ENCODE results near the gene FAM114A1. TPM values are rescaled to one million over a fixed set of nuclear protein-coding genes. Genes with fewer than 3 reads are reported as not detected.

The FAM114A1 gene
- total RNA-seq, 1 donor from 2014 or later: 33.9 TPM

DNA sequence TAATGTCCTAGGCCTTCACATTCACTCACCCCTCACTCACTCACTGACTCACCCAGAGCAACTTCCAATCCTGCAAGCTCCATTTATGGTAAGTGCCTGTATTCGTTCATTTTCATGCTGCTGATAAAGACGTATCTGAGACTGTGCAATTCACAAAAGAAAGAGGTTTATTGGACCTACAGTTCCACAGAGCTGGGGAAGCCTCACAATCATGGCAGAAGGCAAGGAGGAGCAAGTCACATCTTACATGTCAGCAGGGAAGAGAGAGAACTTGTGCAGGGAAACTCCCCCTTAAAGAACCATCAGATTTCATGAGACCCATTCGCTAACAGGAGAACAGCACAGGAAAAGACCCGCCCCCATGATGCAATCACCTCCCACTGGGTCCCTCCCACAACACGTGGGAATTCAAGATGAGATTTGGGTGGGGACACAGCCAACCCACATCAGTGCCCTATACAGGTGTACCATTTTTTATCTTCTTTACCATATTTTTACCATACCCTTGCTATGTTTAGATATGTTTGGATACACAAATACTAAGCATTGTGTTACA lies 44.8 kb upstream of the FAM114A1 start:
- no peak overlapping the region for H3K4me3 Mint-ChIP-seq
- peaks cover 4% of the 10 kb centered on the region for H3K36me3 Mint-ChIP-seq
- H3K4me1 Mint-ChIP-seq (ENCODE audit: unreplicated experiment): peaks cover 7% of the 10 kb centered on the region
- H3K27ac Mint-ChIP-seq: no peak overlapping the region
- no peak for TF ChIP-seq CTCF (conservative IDR thresholded peaks at IDR 0.05)
- no peaks in the 10 kb centered on the region for H3K27me3 Mint-ChIP-seq
- H3K9me3 Mint-ChIP-seq: peaks cover 22% of the 10 kb centered on the region
- no peak for DNase-seq (ENCODE audit: extremely low spot score, unreplicated experiment)

DNA sequence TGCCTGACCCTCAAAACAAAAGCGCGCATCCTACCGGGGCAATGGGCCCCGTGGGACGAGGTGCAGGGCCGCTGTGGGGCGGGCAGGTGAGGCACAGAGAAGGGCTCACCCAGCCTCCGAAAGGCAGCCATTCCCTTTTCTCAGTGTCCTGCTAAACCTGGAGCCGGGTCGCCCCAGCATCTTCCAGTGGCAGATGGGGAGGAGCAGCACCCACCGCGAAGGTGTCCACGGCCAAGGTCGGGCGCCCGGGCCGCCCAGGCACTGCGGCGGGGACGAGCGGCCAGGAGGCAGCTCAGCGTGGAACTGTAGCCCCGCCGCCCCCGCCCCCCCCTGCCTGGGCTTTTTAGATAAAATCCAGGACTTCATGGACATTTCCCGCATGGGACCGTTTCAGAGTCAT lies 43.8 kb upstream of the FAM114A1 start:
- Mint-ChIP-seq H3K36me3 (peaks cover 4% of the 10 kb centered on the region), H3K9me3 (peaks cover 16% of the 10 kb centered on the region), H3K27ac (no peak overlapping the region), H3K4me3 (no peak overlapping the region), H3K4me1 (ENCODE audit: unreplicated experiment) (peaks cover 3% of the 10 kb centered on the region), H3K27me3 (no peaks in the 10 kb centered on the region)
- no peak for DNase-seq (ENCODE audit: extremely low spot score, unreplicated experiment)
- TF ChIP-seq CTCF (conservative IDR thresholded peaks at IDR 0.05): no peak

DNA sequence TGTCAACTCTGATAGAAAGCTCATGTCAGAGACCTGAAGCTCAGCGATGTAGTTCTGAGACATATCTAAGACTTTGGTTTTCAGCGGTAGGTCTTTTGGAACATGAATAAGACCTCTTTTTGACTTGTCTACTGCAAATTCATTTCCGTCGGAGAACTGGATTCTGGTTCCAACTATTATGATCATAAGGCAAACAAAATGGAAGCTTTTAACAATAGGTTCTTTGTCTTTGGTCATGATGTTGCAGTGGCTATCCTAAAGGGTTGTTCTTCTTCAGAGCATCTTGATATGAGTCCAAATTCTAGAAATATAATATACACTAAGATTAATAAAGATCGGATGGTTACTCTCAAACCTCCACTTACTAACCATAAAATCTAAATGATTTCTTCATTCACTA lies 38.4 kb upstream of the FAM114A1 start:
- Mint-ChIP-seq H3K4me3 (no peak overlapping the region), H3K27ac (no peak overlapping the region), H3K27me3 (no peaks in the 10 kb centered on the region), H3K9me3 (peaks cover 7% of the 10 kb centered on the region), H3K4me1 (ENCODE audit: unreplicated experiment) (no peaks in the 10 kb centered on the region), H3K36me3 (no peaks in the 10 kb centered on the region)
- TF ChIP-seq CTCF (conservative IDR thresholded peaks at IDR 0.05): no peak
- no peak for DNase-seq (ENCODE audit: extremely low spot score, unreplicated experiment)

- Mint-ChIP-seq H3K36me3 (no peaks in the 10 kb centered on the region), H3K4me3 (no peak overlapping the region), H3K4me1 (ENCODE audit: unreplicated experiment) (no peaks in the 10 kb centered on the region), H3K27me3 (no peaks in the 10 kb centered on the region), H3K9me3 (peaks cover 6% of the 10 kb centered on the region), H3K27ac (no peak overlapping the region)
- TF ChIP-seq CTCF (conservative IDR thresholded peaks at IDR 0.05): no peak
- DNase-seq (ENCODE audit: extremely low spot score, unreplicated experiment): no peak
Observed at GRCh38 chr4:38831653-38832052, 36.0 kb upstream of the FAM114A1 start.

DNA sequence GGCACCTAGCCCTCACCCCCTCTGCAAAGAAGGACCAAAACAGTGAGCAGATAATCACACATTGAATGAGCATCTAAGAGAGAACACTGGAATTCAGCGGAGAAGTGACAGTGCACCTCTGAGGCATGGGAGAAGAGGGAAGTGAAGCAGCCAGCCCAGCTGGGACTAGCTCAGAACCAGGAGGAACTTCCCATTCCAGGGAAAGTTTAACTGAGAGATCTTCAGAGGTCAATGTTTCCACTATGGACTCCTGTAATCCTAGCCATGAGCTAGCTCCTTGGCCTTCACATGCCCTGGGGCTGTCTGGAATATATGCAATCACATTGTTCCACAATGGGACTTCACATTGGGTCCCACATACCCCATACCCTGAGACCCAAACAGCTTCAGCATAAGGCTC lies 35.4 kb upstream of the FAM114A1 start:
- Mint-ChIP-seq H3K27me3 (no peaks in the 10 kb centered on the region), H3K4me3 (no peak overlapping the region), H3K9me3 (peaks cover 6% of the 10 kb centered on the region), H3K27ac (no peak overlapping the region), H3K36me3 (no peaks in the 10 kb centered on the region), H3K4me1 (ENCODE audit: unreplicated experiment) (no peaks in the 10 kb centered on the region)
- no peak for TF ChIP-seq CTCF (conservative IDR thresholded peaks at IDR 0.05)
- DNase-seq (ENCODE audit: extremely low spot score, unreplicated experiment): no peak
